Activated CD8-positive, alpha-beta memory T cell treated with anti-CD3 and anti-CD28 coated beads, Interleukin-2, amount 50 U/mL, for 1 hour (primary cell): Measurements from ENCODE around the gene MYO5C.
"Not testable (repeated sequence)": the region's sequence is repeated elsewhere in the genome, so short reads cannot be mapped to it uniquely, and the experiment has no call there.

ENCODE experiments used
- DNase-seq: peaks from one replicate; pipeline ENCODE4 v3.0.0-alpha.2; 2020; ENCODE audit errors: extremely low read depth

MYO5C gene

DNA sequence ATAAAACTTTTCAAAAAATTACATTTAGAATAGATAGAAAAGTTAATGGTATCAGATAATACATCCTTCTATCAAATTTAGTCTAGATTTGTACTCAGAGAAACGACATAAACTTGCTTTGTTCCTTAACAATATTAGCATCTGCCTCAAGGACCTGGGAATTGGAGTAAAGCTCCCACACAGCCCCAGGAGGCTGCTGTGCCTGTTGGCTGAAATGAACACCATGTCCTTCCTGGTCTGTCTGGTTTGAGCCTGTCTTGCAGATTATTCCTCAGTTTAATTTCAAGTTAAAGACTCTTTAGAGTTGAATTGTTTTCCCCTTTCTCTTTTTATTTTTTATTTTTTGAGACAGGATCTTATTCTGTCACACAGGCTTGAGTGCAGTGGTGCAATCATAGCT lies 123.8 kb downstream of the MYO5C start:
- DNase-seq = no peak

DNA sequence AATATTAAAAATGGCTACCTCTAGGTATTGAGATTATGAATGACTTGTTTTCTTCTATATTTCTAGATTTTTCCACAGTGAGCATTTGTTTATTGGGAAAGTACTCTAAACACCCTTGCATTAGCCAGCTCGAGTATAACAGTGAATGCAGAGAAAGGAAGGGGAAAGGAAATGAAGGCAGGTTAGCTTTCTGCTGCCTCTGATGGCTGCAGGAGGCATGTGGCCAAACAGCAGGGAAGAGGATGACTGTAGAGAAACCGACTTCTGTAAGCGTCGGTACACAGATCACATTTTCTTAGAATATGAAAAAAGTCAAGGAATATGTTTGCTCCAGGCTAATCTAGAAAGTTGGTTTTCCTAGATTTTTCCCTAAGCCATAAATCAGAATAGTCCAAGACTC lies 124.2 kb downstream of the MYO5C start:
- no peak for DNase-seq

DNA sequence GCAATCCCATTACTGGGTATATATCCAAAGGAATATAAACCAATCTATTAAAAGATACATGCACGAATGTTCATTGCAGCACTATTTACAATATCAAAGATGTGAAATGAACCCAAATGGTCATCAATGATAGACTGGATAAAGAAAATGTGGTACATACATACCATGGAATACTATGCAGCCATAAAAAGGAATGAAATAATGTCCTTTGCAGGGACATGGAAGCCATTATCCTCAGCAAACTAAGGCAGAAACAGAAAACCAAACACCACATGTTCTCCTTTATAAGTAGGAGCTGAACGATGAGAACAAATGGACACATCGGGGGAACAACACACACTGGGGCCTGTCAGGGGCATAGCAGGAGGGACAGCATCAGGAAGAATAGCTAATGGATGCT lies 125.4 kb downstream of the MYO5C start:
- DNase-seq = not testable (repeated sequence)

DNA sequence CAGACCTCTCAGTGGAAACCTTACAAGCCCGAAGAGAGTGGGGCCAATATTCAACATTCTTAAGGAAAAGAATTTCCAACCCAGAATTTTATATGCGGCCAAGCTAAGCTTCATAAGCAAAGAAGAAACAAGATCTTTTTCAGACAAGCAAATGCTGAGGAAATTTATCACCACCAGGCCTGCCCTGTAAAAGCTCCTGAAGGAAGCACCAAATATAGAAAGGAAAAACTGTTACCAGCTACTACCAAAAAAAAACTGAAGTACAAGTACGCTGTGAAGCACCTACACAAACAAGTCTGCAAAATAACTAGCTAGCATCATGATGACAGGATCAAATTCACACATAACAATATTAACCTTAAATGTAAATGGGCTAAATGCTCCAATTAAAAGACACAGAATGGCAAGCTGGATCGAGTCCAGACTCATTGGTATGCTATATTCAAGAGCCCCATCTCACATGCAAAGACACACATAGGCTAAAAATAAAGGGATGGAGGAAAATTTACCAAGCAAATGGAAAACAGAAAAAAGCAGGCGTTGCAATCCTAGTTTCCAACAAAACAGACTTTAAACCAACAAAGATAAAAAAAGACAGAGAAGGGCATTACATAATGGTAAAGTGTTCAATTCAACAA lies 130.0 kb downstream of the MYO5C start:
- DNase-seq = not testable (repeated sequence)

DNA sequence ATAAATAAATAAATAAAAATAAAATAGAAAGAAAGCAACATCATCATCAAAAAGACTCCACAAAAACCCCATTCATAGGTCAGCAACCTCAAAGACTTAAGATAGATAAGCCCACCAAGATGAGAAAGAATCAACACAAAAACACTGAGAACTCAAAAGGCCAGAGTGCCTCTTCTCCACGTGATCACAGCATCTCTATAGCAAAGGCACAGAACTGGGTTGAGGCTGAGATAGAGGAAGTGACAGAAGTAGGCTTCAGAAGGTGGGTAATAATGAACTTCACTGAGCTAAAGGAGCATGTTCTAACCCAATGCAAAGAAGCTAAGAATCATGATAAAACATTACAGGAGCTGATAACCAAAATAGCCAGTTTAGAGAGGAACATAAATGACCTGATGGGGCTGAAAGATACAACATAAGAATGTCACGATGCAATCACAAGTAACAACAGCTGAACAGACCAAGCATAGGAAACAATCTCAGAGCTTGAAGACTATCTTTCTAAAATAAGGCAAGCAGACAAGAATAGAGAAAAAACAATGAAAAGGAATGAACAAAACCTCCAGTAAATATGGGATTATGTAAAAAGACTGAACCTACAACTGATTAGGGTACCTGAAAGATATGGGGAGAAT lies 130.9 kb downstream of the MYO5C start:
- no peak for DNase-seq

DNA sequence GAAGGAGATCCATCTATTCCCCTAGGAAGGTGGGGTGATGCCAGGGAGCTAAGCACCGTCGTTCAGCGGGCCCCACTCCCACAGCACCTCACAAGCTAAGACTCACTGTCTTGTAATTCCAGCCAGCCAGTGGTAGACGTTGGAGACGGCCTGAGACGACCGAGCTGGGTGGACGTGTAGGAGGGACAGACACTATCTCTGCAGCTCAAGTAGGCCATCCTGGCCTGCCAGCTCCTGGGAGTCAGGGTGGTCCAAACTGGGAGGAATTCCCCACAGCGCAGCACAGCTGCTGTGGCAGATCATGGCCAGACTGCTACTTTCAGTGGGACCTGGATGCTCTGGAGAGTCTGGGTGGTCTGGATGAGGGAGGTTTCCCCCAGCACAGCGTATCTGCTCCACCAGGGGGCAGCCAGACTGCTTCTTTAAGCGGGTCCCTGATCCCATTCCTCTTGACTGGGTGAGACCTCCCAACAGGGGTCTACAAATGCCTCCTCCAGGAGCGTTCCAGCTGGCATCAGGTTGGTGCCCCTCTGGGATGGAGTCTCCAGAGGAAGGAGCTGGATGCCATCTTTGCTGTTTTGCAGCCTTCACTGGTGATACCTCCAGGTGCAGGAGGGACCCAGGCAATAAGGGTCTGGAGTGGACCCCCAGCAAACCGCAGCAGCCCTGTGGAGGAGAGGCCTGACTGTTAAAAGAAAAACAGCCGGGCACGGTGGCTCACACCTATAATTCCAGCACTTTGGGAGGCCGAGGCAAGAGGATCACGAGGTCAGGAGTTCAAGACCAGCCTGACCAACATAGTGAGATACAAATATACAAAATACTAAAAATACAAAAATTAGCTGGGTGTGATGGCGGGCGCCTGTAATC lies 132.0 kb downstream of the MYO5C start:
- DNase-seq = no peak

DNA sequence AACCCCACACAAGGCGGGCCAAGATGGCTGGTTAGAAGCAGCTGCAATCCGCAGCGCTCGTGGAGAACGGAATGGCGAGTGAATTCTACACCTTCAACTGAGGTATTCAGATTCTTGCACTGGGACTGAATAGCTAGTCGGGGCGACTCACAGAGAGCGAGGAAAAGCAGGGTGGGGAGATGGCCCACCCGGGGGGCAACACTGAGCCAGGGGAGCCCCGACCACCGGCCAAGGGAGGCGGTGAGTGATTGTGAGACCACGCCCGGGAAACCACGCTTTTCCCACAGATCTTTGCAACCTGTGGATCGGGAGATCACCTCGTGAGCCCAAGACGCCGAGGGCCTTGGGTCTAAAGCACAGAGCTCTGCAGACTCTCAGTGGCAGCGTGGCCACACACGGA lies 132.7 kb downstream of the MYO5C start:
- DNase-seq = no peak

DNA sequence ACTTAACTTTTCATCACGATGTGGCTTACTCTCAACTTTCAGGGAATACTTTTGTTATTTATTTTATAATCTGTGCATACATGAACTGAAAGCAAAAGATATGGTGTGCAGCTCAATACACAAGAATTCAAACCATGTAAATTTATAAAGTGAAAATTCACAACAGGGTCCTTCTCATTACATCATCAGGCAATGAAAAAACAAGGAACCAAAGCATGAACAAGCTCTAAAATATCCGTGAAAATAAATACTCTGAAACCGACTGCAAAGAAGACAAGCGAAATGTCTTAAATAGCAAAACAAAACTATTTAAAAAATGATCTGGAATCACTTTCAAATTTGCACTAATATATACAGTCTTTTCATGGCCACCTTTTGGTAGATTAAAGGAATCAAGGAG lies 133.3 kb downstream of the MYO5C start:
- DNase-seq = no peak

DNA sequence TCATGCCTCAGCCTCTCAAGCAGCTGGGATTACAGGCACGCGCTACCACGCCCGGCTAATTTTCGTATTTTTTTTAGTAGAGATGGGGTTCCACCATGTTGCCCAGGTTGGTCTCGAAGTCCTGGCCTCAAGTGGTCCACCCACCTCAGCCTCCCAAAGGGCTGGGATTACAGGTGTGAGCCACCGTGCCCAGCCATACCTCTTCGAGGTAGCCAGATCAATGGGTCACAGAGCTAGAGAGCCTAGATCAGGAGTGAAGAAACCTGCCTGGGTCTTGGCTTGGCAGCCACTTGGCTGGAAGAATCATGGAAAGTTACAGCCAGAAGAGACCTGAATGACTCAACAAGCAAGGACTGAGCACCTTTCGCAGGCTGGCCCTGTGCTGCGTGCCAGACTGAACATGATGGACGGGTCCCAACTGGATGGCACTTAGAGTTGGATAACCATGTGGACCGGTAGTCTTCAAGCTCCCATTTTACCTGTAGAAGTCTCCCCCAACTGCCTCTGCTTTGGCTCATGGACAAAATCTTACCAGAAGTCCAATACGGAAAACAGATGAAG lies 134.1 kb downstream of the MYO5C start:
- no peak for DNase-seq

DNA sequence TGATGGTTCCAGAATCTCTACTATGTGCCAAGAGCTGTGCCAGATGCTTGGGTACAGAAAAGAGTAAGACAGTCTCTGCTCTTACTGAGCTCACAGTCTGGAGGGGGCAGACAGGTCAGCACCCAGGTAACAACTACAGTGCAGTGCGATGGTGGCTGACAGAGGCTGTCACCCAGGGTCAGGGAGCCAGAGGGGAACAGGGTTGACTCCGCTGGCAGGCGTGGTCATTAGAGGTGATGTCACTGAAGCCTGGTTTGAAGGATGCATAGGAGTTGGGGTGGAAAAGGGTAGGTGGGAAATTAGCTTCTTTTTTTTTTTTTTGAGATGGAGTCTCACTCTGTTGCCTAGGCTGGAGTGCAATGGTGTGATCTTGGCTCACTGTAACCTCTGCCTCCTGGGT lies 136.0 kb downstream of the MYO5C start:
- DNase-seq = no peak

DNA sequence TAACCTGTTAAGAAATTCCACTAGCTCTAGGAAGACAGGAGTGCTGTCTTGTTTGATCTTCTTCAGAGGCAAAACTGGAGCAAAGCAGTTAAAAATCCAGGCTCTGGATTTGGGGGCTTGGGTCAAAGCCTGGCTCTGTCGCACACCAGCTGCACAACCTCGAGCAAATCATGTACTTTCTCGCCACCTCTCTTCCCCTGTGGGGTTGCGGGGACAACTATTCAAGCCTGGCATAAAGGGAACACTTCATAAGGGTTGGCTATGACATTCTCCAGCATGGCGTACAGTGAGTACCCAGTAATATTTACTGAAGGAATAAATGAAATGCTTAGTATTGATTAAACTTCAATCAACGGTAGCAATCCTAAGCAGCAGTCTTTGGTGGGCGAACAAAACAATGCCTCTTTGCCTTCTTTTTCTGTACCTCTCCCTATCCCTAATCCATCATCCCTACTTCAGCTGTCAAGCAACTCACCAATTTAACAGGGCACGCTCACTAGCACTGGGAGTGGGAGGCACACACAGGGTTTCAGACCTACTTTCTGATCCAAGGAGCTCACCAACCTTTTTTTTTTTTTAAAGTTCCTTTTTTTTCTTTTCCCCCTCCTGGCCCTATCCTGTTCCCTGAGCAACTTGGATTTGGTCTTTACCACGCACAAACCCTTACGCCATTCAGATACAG lies 137.4 kb downstream of the MYO5C start:
- no peak for DNase-seq

GRCh38 chr15:52155878-52156277 lies 139.7 kb downstream of the MYO5C start:
- DNase-seq = no peak

DNA sequence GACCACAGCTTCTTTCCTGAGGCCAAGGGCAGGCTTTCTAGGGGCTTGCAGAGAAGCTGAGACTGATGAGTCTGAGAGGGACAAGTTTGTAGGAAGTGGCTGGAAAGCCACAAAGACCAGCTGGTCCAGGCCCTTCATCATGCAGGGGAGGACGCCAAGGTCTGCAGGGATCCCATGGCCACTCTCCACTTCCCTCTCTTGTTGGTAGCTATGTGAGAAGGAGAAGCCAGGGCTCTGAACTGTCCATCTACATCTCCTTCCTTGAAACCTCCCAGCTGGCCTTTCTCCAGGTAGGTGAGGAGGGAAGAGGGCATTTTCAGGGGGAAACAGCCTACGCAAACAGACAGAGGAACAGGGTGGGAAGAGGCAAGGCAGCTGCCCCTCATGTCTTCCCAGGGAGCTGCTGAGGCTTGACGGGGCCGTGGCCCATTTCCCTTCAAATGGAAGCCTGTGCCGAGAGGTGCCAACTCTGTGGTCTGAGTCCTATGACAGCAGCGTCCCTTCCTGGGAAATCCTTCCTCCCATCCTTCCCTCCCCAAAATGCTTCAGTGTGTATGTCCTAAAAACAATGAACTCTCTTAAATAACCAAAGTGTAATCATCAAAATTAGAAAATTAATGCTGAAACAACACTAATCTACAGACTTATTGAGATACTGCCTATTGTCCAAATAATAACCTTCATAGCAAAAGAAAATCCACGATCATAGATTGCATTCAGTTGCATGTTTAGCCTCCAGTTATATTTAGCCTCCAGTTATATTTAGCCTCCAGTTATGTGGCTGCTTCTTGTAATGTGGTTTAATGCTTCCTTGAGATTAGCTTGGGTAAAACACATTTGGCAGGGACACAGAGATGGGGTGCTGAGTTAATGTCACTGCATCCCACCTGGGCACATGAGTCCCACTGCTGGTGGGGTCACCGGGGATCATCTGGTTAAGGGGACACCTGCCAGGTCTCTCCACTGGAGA lies 140.4 kb downstream of the MYO5C start:
- no peak for DNase-seq

- DNase-seq = no peak
Measured at GRCh38 chr15:52153900-52154895, 141.4 kb downstream of the MYO5C start.

DNA sequence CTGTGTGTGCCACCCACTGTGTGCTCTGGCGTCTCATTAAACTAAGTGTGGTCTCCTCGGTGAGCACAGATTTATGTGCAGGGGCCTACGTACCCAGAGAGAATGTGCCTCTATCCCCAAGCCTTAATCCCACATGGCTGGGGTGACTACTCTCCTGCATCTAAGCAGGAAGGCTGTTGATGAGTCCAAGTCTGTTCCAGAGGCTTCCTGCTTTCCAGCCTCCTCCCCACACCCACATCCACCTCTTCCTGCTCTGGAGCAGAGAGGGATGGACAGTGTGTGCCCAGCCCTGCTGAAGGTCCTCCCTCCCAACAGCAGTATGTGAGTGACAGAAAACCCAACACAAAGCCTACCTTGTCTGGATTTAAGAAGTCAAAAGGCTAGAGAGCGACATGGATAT lies 144.3 kb downstream of the MYO5C start:
- no peak for DNase-seq

DNA sequence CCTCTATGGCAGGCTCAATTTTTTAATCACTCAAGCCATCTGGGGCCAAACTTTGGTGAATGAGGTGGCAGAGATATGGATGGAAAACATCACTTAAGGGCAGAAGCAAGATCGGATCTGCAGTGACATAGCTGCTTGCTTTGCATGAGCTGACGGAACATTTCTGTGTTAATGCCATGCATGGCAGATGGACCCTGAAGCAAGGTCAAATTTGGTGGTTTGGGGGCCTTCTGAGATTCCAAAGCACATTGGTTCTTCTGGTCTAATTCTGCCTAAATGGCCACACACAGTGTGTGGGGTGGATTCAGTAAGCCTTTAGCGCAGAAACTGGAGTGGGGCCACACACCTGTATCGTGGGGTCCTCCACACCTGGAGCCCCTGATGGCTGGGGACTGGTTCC lies 144.7 kb downstream of the MYO5C start:
- DNase-seq = no peak

DNA sequence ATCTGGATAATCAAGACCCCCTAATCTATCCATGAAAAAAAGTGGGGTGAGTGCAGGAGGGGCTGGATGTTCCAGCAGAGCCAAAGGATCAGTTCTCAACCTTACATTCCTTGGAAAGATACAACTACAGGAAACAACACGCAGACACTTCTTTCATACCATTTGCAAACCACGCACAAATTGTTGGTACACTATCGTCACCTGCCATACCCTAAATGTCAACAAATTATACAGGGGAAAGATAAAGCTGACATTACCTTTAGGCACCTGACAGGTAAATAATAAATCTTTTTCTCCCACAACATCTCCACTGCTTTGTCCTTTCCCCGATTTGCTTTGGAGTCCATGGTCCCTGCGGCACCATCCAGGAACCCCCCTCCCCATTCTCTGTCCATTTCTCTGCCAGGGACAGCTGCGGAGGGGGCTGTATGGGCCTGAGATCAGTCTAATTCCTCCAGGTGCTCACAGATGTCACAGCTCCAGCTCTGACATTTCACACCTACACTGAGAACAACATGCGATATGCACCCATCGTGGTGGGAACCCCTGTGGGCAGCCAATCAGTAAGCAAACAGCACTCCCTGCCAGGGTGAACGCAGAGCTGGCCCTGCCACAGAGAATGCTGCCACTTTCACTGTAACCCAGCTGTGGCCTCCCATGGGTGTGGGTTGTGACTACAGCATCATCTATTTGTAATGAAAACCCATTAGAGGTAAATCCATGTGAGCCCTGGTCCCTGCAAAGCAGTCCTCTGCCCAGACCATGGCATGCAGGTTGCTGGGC lies 145.4 kb downstream of the MYO5C start:
- DNase-seq = no peak

GRCh38 chr15:52148403-52148802 lies 147.2 kb downstream of the MYO5C start:
- no peak for DNase-seq

DNA sequence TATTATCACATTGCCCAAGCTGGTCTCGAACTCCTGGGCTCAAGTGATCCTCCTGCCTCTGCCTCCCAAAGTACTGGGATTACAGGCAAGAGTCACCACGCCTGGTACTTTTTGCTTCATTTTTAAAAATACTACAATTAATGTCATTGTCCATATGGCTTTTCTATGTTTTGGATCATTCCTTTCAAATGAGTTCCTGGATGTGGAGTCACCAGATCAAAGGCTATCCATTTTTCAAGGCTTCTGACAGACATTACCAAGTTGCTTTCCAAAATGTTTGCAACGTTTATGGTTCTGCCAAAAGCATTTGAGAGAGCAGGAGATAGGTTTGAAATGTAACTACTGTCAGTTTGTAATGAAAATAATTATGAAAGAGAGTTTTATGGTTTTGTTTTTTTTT lies 148.8 kb downstream of the MYO5C start:
- DNase-seq = no peak
